ENCODE data around the gene DCAF5.
A peak's percentile ranks its signal among the peaks of the same experiment; 100 is the strongest.

DCAF5 gene

DNA sequence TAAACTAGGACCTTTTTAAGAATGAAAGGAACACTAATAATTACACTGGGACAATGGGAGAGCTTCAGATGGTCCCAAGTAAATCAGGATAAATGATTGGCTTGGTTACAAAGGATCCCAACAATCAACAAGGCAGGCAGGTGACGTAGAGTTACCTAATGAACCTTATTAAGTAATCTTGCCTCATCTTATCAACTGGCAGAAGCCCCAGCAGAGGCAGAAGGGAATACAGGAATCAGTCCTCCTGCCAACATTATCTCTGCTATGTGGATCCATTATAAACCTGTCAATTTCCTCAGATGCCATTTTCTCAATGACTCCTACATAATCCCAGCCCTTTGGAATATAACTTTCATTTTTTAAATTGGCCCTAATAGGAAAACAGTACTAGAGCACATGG lies 11.4 kb downstream of the DCAF5 start:
- DNase-seq (ENCODE audit: low read depth in 2 of 2) = no peak

DNA sequence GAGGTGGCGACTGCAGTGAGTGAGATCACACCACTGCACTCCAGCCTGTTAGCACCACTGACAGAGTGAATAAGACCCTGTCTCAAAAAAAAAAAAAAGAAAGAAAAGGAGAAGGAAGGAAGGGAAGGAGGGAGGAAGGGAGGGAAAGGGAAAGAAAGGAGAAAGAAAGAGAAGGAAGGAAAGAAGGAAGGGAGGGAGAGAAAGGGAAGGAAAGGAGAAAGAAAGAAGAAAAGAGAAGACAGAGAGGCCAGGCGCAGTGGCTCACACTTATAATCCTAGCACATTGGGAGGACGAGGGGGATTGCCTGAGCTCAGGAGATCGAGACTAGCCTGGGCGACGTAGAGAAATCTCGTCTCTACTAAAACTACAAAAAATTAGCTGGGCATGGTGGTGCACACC lies 13.2 kb downstream of the DCAF5 start:
- no peak for DNase-seq (ENCODE audit: low read depth in 2 of 2)

DNA sequence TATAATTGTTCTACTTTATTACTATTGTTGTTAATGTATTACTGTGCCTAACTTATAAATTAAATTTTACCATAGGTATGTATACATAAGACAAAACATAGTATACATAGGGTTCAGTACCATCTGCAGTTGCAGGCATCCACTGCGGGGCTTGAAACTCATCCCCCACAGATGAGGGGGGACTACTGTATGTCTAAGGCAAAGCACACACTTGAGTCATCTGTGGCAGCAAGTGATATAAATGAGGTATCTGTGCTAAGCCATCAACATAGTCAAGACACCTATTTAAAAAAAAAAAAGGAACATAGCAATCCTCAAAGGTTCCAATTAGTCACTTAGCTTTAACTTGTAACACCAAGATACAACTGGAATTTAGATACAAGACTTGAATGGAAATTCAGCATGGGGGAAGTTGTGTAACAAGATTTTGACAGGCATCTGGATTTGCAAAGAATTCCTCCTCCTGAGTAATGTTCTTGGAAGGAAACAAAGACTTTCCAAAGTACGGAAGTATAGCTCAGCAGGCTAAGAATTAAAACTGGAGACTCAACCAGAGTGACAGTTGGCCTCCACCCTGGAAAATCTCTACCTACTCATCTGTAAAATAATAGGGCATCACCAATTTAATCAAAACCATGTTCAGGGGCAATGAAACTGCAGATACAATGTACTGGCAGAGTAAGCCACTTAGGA lies 14.9 kb downstream of the DCAF5 start:
- DNase-seq (ENCODE audit: low read depth in 2 of 2) = no peak

DNA sequence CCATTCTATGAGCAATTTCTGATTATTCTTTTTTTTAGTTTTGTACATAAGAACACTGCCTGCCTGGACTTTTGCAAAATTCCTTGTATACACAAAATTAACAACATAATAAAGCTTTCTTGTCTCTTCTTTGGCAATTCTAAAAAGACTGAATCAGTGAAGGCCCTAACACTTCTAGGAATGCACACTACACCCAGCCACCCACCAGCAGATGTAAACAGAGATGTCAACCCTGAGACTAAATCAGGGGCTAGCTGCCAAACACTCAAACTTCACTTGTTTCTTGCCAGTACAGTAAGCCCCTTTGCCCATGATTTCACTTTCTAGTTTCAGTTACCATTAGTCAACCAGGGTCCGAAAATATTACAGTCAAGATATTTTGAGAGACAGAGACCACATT lies 15.5 kb downstream of the DCAF5 start:
- no peak for DNase-seq (ENCODE audit: low read depth in 2 of 2)

DNA sequence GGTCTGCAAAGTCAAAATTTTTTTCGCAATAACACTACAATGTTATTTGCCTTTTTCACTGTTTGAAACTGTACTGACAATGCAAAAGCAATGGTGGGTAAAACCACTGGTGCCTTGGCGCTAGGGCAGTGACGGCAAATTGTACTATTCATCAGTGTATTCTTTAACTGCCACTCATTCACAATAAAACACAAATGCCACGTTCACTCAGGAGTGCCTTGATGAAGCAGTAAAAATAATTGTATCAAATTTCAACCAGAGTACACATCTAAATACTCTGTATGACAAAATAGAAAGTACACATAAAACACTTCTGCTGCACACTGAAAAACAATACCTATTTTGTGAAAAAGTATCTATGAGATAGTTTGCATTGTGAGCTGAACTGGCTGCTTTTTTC lies 17.8 kb downstream of the DCAF5 start:
- no peak for DNase-seq (ENCODE audit: low read depth in 2 of 2)

DNA sequence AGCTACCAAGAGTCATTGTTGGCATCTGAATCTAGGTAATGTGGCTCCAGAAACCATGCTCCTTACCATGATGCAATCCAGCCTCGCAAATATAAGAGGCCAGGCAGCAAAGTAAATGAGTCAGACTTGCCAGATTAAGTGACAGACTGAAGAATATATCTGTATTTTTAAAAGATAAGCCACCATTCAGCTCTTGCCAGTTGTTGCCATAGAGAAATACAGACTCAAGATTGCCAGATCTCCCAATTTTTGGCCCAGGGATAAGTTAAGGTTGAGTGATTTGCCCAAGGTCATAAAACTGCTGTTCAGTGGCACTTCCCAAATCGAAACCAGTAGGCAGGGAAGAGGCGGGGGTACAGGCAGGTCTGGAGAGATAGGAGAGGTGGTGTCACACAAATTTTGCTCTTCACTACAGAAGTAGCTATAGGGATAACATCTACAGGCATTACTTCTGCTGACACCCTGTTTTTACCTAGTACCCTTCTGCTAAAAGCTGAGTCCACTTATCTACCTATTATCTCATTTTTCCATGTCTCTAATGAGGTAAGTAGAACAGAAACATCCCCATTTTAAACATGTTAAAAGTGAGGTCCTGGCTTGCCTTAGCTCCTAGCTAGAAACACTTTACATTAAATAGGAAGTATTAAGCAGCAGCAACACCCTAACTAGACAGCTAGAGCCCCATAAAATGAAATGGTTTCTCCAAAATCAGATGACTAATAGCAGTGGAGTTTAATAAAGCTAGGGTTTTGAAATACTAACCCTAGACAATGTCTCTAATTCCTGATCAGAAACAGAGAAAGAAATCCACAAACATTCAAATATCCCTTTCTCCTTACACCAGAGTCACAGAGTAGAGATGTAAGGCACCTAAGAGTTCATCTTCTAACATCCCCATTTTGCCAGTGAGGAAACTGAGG lies 19.5 kb downstream of the DCAF5 start:
- no peak for DNase-seq (ENCODE audit: low read depth in 2 of 2)

DNA sequence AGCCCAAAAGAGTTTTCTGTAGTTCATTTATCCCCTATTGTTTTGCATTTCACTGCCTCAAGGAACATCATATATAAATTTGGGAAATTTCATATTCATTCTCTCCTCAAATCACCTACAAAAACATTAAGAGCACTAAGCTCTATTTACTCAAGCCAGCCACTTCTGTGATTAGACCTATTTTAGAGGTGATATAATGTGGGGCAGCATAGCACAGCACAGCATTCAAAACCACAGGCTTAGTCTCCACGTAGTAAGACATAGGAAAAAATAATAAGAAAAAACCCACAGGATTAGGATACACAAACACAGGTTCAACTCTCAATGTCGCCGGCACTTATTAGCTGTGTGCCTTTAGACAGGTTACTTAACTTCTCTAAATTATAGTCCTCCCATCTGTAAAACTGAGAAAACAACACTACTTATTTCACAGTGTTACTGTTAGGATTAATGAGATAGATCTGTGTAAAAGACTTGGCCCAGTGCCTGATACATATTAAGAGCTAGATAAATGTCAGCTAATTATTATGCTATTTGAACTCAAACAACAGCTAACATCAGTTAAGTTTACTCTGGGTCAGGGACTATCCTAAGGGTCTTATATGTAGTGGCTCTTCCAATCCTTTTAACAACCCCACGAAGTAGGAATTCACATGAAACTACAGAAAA lies 20.3 kb downstream of the DCAF5 start:
- no peak for DNase-seq (ENCODE audit: low read depth in 2 of 2)

DNA sequence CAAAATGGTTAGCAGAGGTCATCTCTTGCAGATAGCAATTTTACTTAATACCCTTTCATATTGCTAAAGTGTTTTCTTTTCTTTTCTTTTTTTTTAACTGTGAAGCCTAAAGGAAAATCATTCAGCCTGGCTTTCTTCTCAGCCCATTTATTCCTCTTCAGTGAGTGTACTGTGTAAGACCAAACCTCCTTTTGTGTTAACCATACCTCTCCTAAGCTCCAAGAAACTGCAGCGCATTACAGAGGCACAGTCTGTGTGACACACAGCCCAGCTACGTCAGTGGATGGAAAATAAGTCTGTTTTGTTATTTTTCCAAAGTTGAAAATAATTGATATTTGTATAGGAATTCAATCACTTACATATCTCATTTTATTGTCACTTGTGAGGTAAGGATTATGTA lies 21.7 kb downstream of the DCAF5 start:
- no peak for DNase-seq (ENCODE audit: low read depth in 2 of 2)

DNA sequence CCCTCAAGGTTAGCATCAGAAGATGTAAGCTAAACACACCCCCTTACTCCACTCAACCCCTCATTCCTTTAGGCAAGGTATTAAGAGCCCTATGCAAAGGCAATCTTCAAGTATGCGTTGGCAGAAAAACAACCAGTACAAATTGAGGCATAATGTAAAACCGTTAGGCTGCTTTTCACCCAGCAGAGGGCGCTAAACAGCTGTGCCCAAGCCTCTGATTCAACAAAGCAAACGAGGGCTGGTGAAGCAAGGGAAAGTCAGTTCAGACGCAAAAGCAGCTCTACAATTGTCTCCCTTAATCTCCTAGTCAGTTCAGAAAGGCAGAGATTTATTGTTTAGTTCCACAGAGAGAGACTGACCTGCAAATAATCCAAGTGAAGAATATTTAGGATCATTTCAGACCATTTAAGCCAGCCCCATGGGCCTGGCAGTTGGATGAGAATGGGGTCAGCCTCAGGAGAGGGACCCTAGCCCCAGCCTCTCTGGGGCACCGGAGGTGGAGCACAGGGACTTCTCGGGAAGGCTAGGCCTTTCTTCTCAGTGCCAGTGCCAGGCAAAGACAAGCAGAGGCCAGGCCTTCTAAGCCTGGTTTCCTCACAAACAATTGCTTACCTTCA lies 23.5 kb downstream of the DCAF5 start:
- peak; percentile 56 to 60 for DNase-seq (ENCODE audit: low read depth in 2 of 2)

DNA sequence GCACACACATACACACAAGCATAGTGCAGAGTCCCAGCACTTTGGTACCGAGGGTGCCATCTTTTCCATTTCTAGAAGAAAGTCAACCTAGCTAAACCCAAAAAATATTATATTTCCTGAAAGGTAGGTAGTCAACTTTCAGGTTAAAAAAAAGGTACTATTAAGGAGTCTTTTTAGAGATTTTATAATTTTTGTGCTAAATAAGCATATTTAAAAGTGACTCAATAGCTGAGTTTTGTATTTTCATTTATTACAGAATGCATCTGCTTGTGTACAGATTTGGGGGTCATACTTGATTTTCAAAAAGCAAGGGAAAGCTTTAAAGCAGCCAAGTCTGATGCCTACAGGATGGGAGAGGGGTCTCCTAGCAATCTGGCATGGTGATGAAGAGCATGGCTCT lies 34.6 kb downstream of the DCAF5 start:
- no peak for DNase-seq (ENCODE audit: low read depth in 2 of 2)

DNA sequence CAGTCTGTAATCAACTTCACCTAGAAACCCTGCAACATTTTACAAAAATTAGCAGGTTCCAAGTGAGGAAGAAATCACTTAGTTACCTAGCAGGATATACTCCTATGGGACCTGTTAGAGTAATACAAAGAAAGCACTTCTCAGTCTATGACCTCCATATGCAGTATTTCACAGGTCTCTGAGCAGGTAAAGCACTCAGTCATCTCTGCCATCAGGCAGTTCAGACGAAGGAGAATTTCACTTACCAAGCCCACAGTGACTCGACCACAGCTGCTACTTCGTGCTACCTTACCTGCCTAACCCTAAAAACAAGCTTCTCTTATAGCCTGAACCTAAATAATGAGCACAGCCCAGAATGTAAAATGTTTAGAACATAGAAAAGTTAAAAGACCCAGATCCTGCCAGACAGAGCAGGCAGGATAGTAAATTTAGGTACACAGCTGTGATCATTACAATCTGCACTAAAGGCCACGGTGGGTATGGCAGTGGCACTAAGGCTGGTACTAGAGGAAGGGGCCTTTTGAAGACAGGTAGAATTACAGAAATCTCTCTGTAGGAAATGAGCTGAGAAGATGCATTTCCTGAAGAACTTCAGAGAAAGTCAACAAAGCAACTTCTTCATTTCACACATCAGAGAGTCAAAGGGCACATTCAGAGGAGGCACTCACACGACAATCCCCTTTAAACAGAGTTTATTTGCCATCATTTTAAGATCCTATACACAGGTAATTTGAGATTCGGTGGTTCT lies 35.7 kb downstream of the DCAF5 start:
- no peak for DNase-seq (ENCODE audit: low read depth in 2 of 2)

DNA sequence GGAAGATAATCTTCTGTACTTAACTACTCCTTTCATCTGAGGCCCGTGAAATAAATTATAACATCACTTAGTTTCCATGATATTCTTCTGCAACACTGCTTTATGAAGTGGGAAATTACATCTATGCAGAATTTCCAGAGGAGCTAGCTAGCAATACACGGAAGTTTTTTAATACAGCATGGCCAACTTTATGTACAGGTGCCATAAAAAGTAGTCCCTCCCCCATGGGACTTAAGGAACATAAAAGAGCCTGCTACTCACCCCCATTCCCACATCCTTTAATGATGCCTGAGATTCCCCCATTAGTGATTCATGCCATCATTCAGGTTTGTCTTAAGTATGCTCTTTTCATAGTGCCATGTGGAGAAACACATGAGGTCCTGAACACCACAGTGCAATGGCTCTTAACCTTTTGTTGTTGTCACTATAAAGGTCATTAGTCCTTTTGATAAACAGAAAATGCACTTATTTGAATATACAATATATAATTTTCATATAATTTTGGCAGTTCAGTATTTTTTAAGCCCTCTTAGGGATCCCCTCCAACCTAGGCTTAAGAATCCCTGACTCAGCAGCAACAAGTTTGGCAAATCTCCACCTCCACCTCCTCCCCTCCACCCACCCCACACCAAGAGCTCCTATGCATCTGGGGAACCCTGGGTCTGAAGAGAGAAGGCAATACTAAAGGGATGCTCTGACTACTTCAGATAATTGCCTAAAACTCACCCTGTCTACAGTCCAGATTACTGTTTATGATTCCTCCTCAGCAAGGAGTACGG lies 37.3 kb downstream of the DCAF5 start:
- DNase-seq (ENCODE audit: low read depth in 2 of 2) = no peak

DNA sequence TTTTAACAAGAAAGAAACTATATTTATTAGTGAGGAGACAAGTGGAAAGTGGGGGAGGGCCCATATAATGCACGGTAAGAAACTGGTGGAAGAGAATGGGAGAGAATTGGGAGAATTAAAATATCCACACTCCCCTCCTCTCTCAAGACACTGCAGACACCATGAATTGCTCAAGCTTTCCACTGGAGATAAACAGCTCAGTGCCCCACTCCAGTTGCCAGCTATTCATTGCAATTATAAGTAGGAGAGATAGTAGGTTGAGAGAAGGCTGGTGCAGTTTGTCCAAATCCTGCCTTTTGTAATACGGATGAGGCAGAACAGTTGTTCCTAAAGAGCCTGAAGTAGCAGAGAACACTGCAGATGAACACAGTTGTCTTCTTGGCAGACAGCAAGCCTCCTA lies 38.2 kb downstream of the DCAF5 start:
- no peak for DNase-seq (ENCODE audit: low read depth in 2 of 2)

DNA sequence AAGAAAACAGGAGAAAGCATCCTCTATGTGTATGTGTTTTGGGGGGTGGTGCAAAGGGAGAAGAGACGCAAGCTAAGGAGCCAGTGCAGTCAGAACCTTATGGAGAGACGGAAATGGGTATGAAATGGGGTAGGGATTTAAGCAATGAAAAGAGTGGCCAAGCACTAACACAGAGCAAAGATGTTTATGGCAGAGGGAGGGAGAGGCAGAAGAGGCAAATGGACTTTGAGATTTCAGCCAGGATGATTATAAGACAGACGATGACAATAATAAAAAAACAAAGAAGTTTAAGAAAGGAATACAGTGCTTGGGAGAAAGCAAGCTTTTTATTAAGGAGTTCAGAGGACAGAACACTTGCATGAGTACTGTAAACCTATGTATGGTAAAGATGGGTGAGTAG lies 44.6 kb downstream of the DCAF5 start:
- no peak for DNase-seq (ENCODE audit: low read depth in 2 of 2)

DNA sequence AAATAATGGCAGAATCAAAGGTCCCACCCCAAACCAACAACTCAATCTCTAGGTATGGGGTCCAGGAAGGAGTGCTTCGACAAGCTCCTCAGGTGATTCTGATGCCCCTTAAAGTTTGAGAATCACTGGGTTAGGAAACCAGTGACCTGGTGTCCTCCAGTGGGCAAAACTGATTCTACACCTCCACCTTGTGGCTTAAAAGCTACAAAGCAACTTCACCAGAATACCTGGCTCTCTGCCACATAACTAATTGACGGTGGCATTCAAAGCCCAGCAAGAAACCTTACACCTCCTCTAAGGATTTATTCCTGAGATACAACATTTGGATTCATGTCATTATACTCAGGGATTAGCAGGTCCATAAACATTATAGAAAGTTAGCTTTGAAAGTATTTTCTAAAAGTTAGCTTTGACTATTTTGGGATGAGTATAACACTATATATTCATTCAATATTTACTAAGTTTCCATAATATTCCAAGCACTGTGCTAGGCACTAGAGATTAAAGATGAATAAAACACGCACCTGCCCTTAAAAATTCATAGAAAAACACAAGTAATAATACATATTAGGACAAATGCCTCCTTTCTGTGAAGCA lies 45.4 kb downstream of the DCAF5 start:
- DNase-seq (ENCODE audit: low read depth in 2 of 2) = no peak

DNA sequence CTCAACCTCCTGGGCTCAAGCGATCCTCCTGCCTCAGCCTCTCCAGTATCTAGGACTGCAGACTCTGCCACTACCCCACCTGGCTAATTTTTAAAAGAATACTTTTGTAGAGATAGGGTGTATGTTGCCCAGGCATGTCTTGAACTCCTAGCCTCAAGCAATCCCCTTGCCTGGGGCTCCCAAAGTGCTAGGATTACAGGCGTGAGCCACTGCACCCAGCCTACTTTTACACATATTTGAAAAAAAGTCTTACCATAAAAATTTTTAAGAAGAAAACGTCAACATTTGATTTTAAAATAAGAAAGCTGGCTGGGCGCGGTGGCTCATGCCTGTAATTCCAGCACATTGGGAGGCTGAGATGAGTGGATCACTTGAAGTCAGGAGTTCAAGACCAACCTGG lies 46.5 kb downstream of the DCAF5 start:
- no peak for DNase-seq (ENCODE audit: low read depth in 2 of 2)

DNA sequence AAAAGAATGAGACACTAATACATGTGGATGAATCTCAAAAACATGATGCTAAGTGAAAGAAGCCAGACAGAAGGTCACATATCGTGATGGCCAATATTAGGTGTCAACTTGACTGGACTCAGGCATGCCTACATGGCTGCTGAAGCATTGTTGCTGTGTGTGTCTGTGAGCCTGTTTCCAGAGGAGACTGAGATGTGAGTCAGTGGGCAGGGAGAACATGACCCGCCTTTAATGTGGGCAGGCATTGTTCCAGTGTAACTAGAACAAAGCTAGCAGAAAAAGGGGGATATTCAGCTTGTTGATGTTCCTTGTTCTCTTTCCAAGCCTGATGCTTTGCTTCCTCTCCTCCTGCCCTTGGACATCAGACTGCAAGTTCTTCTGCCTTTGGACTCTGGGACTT lies 47.6 kb downstream of the DCAF5 start:
- no peak for DNase-seq (ENCODE audit: low read depth in 2 of 2)

DNA sequence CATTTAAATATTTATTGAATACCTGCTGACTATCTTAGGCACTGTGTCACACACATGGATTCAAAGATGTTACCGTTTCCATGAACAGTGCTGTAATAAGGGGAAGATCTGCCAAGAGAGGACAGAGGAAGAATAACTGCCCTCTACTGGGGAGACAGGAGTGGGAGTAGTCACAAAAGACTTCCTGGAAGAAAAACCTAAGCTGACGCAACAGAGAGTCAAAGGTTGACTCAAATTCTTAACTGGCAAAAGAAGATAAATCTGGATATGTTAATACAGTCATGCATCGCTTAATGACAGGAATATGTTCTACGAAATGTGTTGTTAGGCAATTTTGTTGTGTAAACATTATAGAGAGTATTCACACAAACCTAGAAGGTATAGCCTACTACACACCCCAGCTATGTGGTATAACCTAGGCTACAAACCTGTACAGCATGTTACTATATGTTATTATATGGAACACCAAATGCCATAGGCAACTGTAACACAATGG lies 51.5 kb downstream of the DCAF5 start:
- no peak for DNase-seq (ENCODE audit: low read depth in 2 of 2)

DNA sequence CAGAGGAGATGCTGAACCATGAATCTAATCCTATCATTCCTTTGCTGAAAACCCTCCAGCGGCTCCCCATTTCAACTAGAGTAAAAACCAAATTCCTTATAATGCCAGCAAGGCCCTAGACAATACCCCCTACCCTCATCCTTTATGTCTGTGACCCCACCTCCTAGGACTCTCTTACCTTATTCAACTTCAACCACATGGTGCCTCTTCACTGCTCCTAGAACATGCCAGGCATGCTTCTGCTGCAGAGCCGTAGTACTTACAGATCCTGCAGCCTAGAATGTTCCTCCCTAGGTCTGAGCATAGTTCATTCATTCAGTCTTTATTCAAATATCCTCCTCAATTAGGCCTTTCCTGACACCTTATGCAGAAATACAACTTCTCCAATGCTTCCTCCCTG lies 54.9 kb downstream of the DCAF5 start:
- no peak for DNase-seq (ENCODE audit: low read depth in 2 of 2)

DNA sequence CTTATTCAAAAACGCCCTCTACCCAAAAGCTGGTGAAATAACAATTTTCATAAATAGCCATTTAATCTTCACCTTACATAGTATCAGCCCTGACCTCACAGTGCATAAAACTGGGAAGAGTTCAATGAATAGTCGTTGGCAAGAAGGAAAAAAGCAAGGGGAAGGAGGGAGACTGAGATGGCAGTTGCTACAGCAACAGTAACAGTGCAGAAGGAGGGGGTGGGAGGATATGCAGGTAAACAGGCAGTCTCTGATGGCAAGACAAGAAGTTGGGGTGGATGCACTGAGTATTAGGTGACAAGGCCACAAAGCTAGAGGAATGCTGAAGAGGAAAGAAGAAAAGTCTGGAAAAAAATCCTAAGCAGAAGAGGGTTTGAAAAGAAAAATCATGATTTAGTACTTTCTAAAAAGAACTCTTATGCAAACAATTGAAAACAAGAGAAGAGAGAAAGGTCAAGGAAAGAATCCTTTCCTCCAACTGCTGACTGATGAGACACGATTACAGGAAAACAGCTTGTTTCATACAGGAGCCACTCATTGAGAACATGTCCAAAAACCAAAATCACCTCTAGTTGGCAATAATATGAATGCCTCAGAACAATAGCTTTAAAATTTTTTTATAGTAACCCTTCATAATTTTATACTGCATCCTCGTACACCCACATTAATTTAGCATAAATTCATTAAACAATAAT lies 56.0 kb downstream of the DCAF5 start:
- DNase-seq (ENCODE audit: low read depth in 2 of 2) = no peak
